Loucy (cell line): ENCODE measurements around the gene CD44.

ENCODE experiments used
- H2AFZ ChIP-seq: fragments of 200-600 bp; sonication (generic); 2 replicates; pipeline ENCODE4 v1.6.0; 2016; ENCODE audit warnings: antibody characterized with exemption, mild to moderate bottlenecking, low read length, moderate library complexity
- H3F3A ChIP-seq: fragments of 200-600 bp; 2 replicates; pipeline ENCODE4 v1.6.0; 2016; ENCODE audit warnings: antibody characterized with exemption, low read depth, mild to moderate bottlenecking
- H3K27me3 ChIP-seq: fragments of 200-600 bp; sonication (generic); 2 replicates; pipeline ENCODE4 v1.6.1; 2014; ENCODE audit warnings: low read length, mild to moderate bottlenecking; ENCODE audit not compliant: insufficient read depth, poor library complexity, severe bottlenecking
- H3K36me3 ChIP-seq: fragments of 200-600 bp; sonication (generic); 2 replicates; pipeline ENCODE4 v1.6.1; 2016; ENCODE audit warnings: low read length; ENCODE audit not compliant: insufficient read depth
- H3K4me1 ChIP-seq: fragments of 200-600 bp; sonication (generic); 2 replicates; pipeline ENCODE4 v1.5.1; 2014; ENCODE audit warnings: low read length, mild to moderate bottlenecking; ENCODE audit not compliant: insufficient read depth, poor library complexity, severe bottlenecking
- H3K4me2 ChIP-seq: fragments of 200-600 bp; sonication (generic); 2 replicates; pipeline ENCODE4 v1.6.0; 2014; ENCODE audit warnings: antibody characterized with exemption, low read length, low read depth, mild to moderate bottlenecking; ENCODE audit not compliant: poor library complexity, severe bottlenecking
- H3K4me3 ChIP-seq: fragments of 200-600 bp; sonication (generic); 2 replicates; pipeline ENCODE4 v1.5.1; 2014; ENCODE audit warnings: low read length, mild to moderate bottlenecking, mixed read lengths; ENCODE audit not compliant: poor library complexity, severe bottlenecking
- H3K79me2 ChIP-seq: fragments of 200-600 bp; sonication (generic); 2 replicates; pipeline ENCODE4 v1.6.1; 2014; ENCODE audit warnings: low read length; ENCODE audit not compliant: insufficient read depth
- H3K9ac ChIP-seq: fragments of 200-600 bp; sonication (generic); 2 replicates; pipeline ENCODE4 v1.6.0; 2014; ENCODE audit warnings: mild to moderate bottlenecking, low read depth, low read length, moderate library complexity; ENCODE audit not compliant: poor library complexity, severe bottlenecking
- H3K9me2 ChIP-seq: fragments of 200-600 bp; sonication (generic); replicated peaks from 2 replicates; pipeline ENCODE4 v1.6.1; 2016; ENCODE audit warnings: low read depth, low read length, mixed read lengths
- H3K9me3 ChIP-seq: fragments of 200-600 bp; sonication (generic); 2 replicates; pipeline ENCODE4 v1.6.1; 2014; ENCODE audit warnings: mild to moderate bottlenecking, antibody characterized with exemption, low read length, low read depth; ENCODE audit not compliant: insufficient read depth
- H4K20me1 ChIP-seq: fragments of 200-600 bp; sonication (generic); 2 replicates; pipeline ENCODE4 v1.6.0; 2014; ENCODE audit warnings: antibody characterized with exemption, low read length, mild to moderate bottlenecking; ENCODE audit not compliant: insufficient read depth, poor library complexity, severe bottlenecking
- EZH2phosphoT487 ChIP-seq: fragments of 200-600 bp; IDR thresholded peaks from 2 replicates; pipeline ENCODE4 v1.6.1; 2018; ENCODE audit warnings: antibody characterized with exemption, mild to moderate bottlenecking, moderate library complexity, borderline replicate concordance
- TF ChIP-seq, protein P1 (sequence below): fragments of 200-600 bp; sonication (generic); conservative IDR thresholded peaks from 2 replicates; pipeline ENCODE4 v1.5.1; 2014; ENCODE audit warnings: mild to moderate bottlenecking, antibody characterized with exemption, low read length

The CD44 gene

DNA sequence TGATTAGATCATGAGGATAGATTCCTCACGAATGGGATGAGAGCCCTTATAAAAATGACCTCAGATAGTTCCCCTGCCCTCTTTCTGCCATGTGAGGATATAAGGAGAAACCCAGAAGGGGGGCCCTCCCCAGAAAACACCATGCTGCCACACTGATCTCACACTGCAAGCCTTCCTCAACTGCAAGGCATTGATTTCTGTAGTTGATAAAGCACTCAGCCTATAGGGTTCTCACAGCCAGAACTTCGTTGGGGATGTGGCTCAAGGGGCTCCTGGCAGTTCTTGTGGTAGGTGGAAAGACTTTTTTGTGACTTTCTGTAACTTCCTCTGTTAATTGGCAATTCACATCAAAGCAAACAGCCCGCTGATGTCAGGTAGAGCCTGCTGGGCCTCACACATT, 108.9 kb downstream of the CD44 start:
- Histone ChIP-seq H2AFZ (no peak overlapping the region), H3K4me1 (peaks cover 12% of the 10 kb centered on the region), H3K79me2 (no peaks in the 10 kb centered on the region), H3K9ac (no peak overlapping the region), H3K27me3 (no peaks in the 10 kb centered on the region), H3K4me3 (no peak overlapping the region), H3K4me2 (peak overlapping the region; percentile 0), H4K20me1 (no peaks in the 10 kb centered on the region), H3F3A (peaks cover 3% of the 10 kb centered on the region; the same call in 1 of the 2 replicates), H3K9me2 (no peaks in the 10 kb centered on the region), H3K9me3 (no peaks in the 10 kb centered on the region), H3K36me3 (no peaks in the 10 kb centered on the region)
- TF ChIP-seq EZH2phosphoT487 = no peak
- TF ChIP-seq, protein P1, sequence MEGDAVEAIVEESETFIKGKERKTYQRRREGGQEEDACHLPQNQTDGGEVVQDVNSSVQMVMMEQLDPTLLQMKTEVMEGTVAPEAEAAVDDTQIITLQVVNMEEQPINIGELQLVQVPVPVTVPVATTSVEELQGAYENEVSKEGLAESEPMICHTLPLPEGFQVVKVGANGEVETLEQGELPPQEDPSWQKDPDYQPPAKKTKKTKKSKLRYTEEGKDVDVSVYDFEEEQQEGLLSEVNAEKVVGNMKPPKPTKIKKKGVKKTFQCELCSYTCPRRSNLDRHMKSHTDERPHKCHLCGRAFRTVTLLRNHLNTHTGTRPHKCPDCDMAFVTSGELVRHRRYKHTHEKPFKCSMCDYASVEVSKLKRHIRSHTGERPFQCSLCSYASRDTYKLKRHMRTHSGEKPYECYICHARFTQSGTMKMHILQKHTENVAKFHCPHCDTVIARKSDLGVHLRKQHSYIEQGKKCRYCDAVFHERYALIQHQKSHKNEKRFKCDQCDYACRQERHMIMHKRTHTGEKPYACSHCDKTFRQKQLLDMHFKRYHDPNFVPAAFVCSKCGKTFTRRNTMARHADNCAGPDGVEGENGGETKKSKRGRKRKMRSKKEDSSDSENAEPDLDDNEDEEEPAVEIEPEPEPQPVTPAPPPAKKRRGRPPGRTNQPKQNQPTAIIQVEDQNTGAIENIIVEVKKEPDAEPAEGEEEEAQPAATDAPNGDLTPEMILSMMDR = no peak

DNA sequence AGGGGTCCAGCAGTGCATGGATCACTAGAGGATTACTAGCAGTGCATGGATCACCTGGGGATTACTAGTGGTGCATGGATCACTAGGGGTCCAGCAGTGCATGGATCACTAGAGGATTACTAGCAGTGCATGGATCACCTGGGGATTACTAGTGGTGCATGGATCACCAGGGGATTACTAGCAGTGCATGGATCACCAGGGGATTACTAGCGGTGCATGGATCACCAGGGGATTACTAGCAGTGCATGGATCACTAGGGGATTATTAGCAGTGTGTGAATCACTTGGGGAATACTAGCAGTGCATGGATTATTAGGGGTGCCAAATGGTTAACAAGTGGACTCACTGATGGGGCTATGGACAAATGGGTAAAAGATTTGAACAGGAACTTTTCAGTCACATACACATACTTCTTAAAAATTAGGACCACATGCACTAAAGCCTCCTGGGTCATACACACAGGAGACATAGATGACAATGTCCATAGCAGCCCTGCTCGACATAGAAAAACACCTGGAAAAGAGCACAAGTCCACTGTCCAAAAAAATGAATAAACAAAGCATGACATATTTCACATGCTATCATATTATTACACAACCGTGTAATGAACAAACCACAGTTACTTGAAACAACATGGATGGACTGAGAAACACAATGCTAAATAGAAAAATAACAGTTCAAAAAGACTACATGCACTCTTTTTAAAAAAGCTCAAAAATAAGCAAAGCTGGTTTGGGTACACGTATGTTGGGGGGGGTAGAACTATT, 109.8 kb downstream of the CD44 start:
- no peak overlapping the region for H3K4me2 ChIP-seq
- no peaks in the 10 kb centered on the region for H3K9me3 ChIP-seq
- no peaks in the 10 kb centered on the region for H3K9me2 ChIP-seq
- no peaks in the 10 kb centered on the region for H3K79me2 ChIP-seq
- H3K9ac ChIP-seq = no peak overlapping the region
- H2AFZ ChIP-seq = no peak overlapping the region
- peaks cover 3% of the 10 kb centered on the region; the same call in 1 of the 2 replicates for H3F3A ChIP-seq
- no peaks in the 10 kb centered on the region for H4K20me1 ChIP-seq
- H3K27me3 ChIP-seq = no peaks in the 10 kb centered on the region
- peaks cover 12% of the 10 kb centered on the region for H3K4me1 ChIP-seq
- no peaks in the 10 kb centered on the region for H3K36me3 ChIP-seq
- no peak overlapping the region for H3K4me3 ChIP-seq
- TF ChIP-seq, protein P1 = no peak
- no peak for TF ChIP-seq EZH2phosphoT487

DNA sequence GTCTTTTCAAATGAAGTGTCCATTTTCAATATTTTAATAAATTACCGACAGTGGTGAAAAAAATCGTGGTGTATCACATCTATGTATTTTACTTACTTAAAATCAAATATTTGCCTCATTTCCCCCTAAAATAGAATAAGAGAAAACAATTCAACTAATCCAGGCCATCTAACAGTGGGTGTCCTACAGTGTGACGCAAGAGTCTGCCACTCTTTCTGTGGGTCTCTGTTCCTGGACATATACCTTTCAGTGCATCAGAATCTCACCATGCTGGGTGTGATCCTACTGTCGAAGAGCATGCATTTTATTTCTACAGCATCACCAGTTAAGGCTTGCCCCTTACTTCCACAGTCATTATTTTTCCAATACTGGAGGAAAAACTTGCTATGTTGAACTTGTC, 111.2 kb downstream of the CD44 start:
- Histone ChIP-seq H3K9ac (no peak overlapping the region), H2AFZ (no peak overlapping the region), H4K20me1 (no peaks in the 10 kb centered on the region), H3K27me3 (no peaks in the 10 kb centered on the region), H3K9me3 (no peaks in the 10 kb centered on the region), H3K9me2 (no peaks in the 10 kb centered on the region), H3K79me2 (no peaks in the 10 kb centered on the region), H3K4me2 (no peak overlapping the region), H3F3A (peaks cover 3% of the 10 kb centered on the region; the same call in 1 of the 2 replicates), H3K36me3 (no peaks in the 10 kb centered on the region), H3K4me3 (no peak overlapping the region), H3K4me1 (peaks cover 12% of the 10 kb centered on the region)
- TF ChIP-seq, protein P1 = no peak
- TF ChIP-seq EZH2phosphoT487 = no peak
